ENCODE results near the gene MYO16. TPM values are rescaled to one million over a fixed set of nuclear protein-coding genes. Genes with fewer than 3 reads are reported as not detected.

The MYO16 gene
- total RNA-seq, 1 experiment from 2014 or later: 0.49 TPM

- Histone ChIP-seq H3K4me1 (ENCODE audit: insufficient read depth, low read length, poor library complexity, severe bottlenecking) (no peaks in the 10 kb centered on the region), H3K9me3 (ENCODE audit: low read depth, low read length, poor library complexity, severe bottlenecking) (no peaks in the 10 kb centered on the region), H3K4me3 (ENCODE audit: low read depth, low read length, poor library complexity, severe bottlenecking) (no peak overlapping the region), H3K27me3 (replicated peaks; ENCODE audit: insufficient read depth, low read depth, low read length, poor library complexity) (no peaks in the 10 kb centered on the region), H3K36me3 (ENCODE audit: insufficient read depth, low read length, poor library complexity, severe bottlenecking) (no peaks in the 10 kb centered on the region), H3K27ac (ENCODE audit: low read depth, low read length, poor library complexity, severe bottlenecking) (no peak overlapping the region)
- CTCF ChIA-PET: no interaction called here
- DNase-seq (ENCODE audit: low spot score): peak; percentile 32
- BruUV-seq (replicated peaks): no TSS peak
- POLR2A ChIA-PET (ENCODE audit: low non-redundant PET): interaction anchor here (0.7 kb wide), 1 partner anchor 37 kb away, joined by 3 read pairs; no protein-coding TSS in a partner anchor
- TF ChIP-seq CTCF (conservative IDR thresholded peaks at IDR 0.05; ENCODE audit: low read depth, low read length): 0 out of 2 replicates have a peak, but pooled peaks have one; percentile 22
- no peak for TF ChIP-seq EZH2 (IDR thresholded peaks at IDR 0.05; ENCODE audit: borderline replicate concordance, low read depth, low read length, poor library complexity, severe bottlenecking)
- intact Hi-C loops (cut with micrococcal nuclease; ENCODE audit: unreplicated experiment): no loop called here
These were observed 578.2 kb downstream of the MYO16 start for GRCh38 chr13:109207622-109208021.

GRCh38 chr13:109208522-109208921, 579.1 kb downstream of the MYO16 start:
- POLR2A ChIA-PET (ENCODE audit: low non-redundant PET): no interaction called here
- no peak overlapping the region for H3K4me3 ChIP-seq (ENCODE audit: low read depth, low read length, poor library complexity, severe bottlenecking)
- no peaks in the 10 kb centered on the region for H3K4me1 ChIP-seq (ENCODE audit: insufficient read depth, low read length, poor library complexity, severe bottlenecking)
- CTCF ChIA-PET: no interaction called here
- intact Hi-C loops (cut with micrococcal nuclease; ENCODE audit: unreplicated experiment): no loop called here
- BruUV-seq (replicated peaks): no TSS peak
- no peaks in the 10 kb centered on the region for H3K9me3 ChIP-seq (ENCODE audit: low read depth, low read length, poor library complexity, severe bottlenecking)
- no peak overlapping the region for H3K27ac ChIP-seq (ENCODE audit: low read depth, low read length, poor library complexity, severe bottlenecking)
- H3K27me3 ChIP-seq (replicated peaks; ENCODE audit: insufficient read depth, low read depth, low read length, poor library complexity): no peaks in the 10 kb centered on the region
- no peak for TF ChIP-seq EZH2 (IDR thresholded peaks at IDR 0.05; ENCODE audit: borderline replicate concordance, low read depth, low read length, poor library complexity, severe bottlenecking)
- no peak for TF ChIP-seq CTCF (conservative IDR thresholded peaks at IDR 0.05; ENCODE audit: low read depth, low read length)
- no peak for DNase-seq (ENCODE audit: low spot score)
- no peaks in the 10 kb centered on the region for H3K36me3 ChIP-seq (ENCODE audit: insufficient read depth, low read length, poor library complexity, severe bottlenecking)

- ChIA-PET POLR2A (ENCODE audit: low non-redundant PET) (no interaction called here), CTCF (no interaction called here)
- Histone ChIP-seq H3K9me3 (ENCODE audit: low read depth, low read length, poor library complexity, severe bottlenecking) (no peaks in the 10 kb centered on the region), H3K27ac (ENCODE audit: low read depth, low read length, poor library complexity, severe bottlenecking) (no peak overlapping the region), H3K4me3 (ENCODE audit: low read depth, low read length, poor library complexity, severe bottlenecking) (no peak overlapping the region), H3K27me3 (replicated peaks; ENCODE audit: insufficient read depth, low read depth, low read length, poor library complexity) (no peaks in the 10 kb centered on the region), H3K4me1 (ENCODE audit: insufficient read depth, low read length, poor library complexity, severe bottlenecking) (no peaks in the 10 kb centered on the region), H3K36me3 (ENCODE audit: insufficient read depth, low read length, poor library complexity, severe bottlenecking) (no peaks in the 10 kb centered on the region)
- DNase-seq (ENCODE audit: low spot score): no peak
- no peak for TF ChIP-seq EZH2 (IDR thresholded peaks at IDR 0.05; ENCODE audit: borderline replicate concordance, low read depth, low read length, poor library complexity, severe bottlenecking)
- BruUV-seq (replicated peaks): no TSS peak
- intact Hi-C loops (cut with micrococcal nuclease; ENCODE audit: unreplicated experiment): no loop called here
These were observed 580.1 kb downstream of the MYO16 start for GRCh38 chr13:109209526-109209925.

GRCh38 chr13:109211616-109212015, 582.2 kb downstream of the MYO16 start:
- intact Hi-C loops (cut with micrococcal nuclease; ENCODE audit: unreplicated experiment): no loop called here
- Histone ChIP-seq H3K9me3 (ENCODE audit: low read depth, low read length, poor library complexity, severe bottlenecking) (no peaks in the 10 kb centered on the region), H3K36me3 (ENCODE audit: insufficient read depth, low read length, poor library complexity, severe bottlenecking) (no peaks in the 10 kb centered on the region), H3K27ac (ENCODE audit: low read depth, low read length, poor library complexity, severe bottlenecking) (no peak overlapping the region), H3K4me1 (ENCODE audit: insufficient read depth, low read length, poor library complexity, severe bottlenecking) (no peaks in the 10 kb centered on the region), H3K4me3 (ENCODE audit: low read depth, low read length, poor library complexity, severe bottlenecking) (no peak overlapping the region), H3K27me3 (replicated peaks; ENCODE audit: insufficient read depth, low read depth, low read length, poor library complexity) (no peaks in the 10 kb centered on the region)
- ChIA-PET CTCF (no interaction called here), POLR2A (ENCODE audit: low non-redundant PET) (no interaction called here)
- TF ChIP-seq CTCF (conservative IDR thresholded peaks at IDR 0.05; ENCODE audit: low read depth, low read length) (no peak), EZH2 (IDR thresholded peaks at IDR 0.05; ENCODE audit: borderline replicate concordance, low read depth, low read length, poor library complexity, severe bottlenecking) (no peak)
- DNase-seq (ENCODE audit: low spot score): peak; percentile 60
- BruUV-seq (replicated peaks): no TSS peak
